NCI-H2196 (cell line): ENCODE data around the gene EXOSC10.
"Not testable (repeated sequence)": the region's sequence is repeated elsewhere in the genome, so short reads cannot be mapped to it uniquely, and the experiment has no call there.

Source experiments
- DNase-seq: peaks from one replicate; lab custom pipeline; 2025; ENCODE audit not compliant: unreplicated experiment; lab: John Stamatoyannopoulos, UW

EXOSC10 gene

GRCh38 chr1:11044849-11045427 lies 54.7 kb downstream of the EXOSC10 start:
- no peak for DNase-seq

- no peak for DNase-seq
Observed at GRCh38 chr1:11044086-11044848, 55.4 kb downstream of the EXOSC10 start.

- no peak for DNase-seq
Observed at GRCh38 chr1:11042995-11043874, 56.4 kb downstream of the EXOSC10 start.

- DNase-seq: no peak
Observed at GRCh38 chr1:11042065-11042464, 57.6 kb downstream of the EXOSC10 start.

GRCh38 chr1:11041048-11041447 lies 58.6 kb downstream of the EXOSC10 start:
- no peak for DNase-seq

GRCh38 chr1:11040105-11040429 lies 59.6 kb downstream of the EXOSC10 start:
- DNase-seq: not testable (repeated sequence)

GRCh38 chr1:11039351-11040104 lies 60.1 kb downstream of the EXOSC10 start:
- DNase-seq: no peak

- peak; percentile 89 for DNase-seq
Observed at GRCh38 chr1:11037740-11038182, 61.9 kb downstream of the EXOSC10 start.

GRCh38 chr1:11037019-11037739 lies 62.5 kb downstream of the EXOSC10 start:
- DNase-seq: not testable (repeated sequence)

GRCh38 chr1:11031624-11032262 lies 67.9 kb downstream of the EXOSC10 start:
- no peak for DNase-seq

- DNase-seq: no peak
Observed at GRCh38 chr1:11030865-11031264, 68.8 kb downstream of the EXOSC10 start.

- no peak for DNase-seq
Observed at GRCh38 chr1:11028018-11028417, 71.7 kb downstream of the EXOSC10 start.

- DNase-seq: no peak
Observed at GRCh38 chr1:11027316-11027715, 72.4 kb downstream of the EXOSC10 start.

- no peak for DNase-seq
Observed at GRCh38 chr1:11026903-11027302, 72.8 kb downstream of the EXOSC10 start.

- no peak for DNase-seq
Observed at GRCh38 chr1:11026052-11026451, 73.6 kb downstream of the EXOSC10 start.

GRCh38 chr1:11025618-11026017 lies 74.1 kb downstream of the EXOSC10 start:
- DNase-seq: no peak

- no peak for DNase-seq
Observed at GRCh38 chr1:11024874-11025203, 74.8 kb downstream of the EXOSC10 start.

- no peak for DNase-seq
Observed at GRCh38 chr1:11024154-11024873, 75.4 kb downstream of the EXOSC10 start.

- DNase-seq: no peak
Observed at GRCh38 chr1:11023201-11023600, 76.5 kb downstream of the EXOSC10 start.
